Natural killer cell treated with Interleukin-12 subunit alpha and Interleukin-12 subunit beta and Interleukin-15 and Interleukin-18, amount 100 ng/mL, for 72 hours (primary cell): ENCODE measurements around the gene GNPTG. TPM values are rescaled to one million over a fixed set of nuclear protein-coding genes. Genes with fewer than 3 reads are reported as not detected.

ENCODE experiments used
- ATAC-seq, 2 donors: fragments of 150-1000 bp; cut with Tn5 transposase in 1 of 2; sonication (Bioruptor Pico), chemical (Tn5 transposase) in 1 of 2; 2 replicates each; pipeline ENCODE4 v1.10.0; 2021
- DNase-seq: peaks from one replicate; pipeline ENCODE4 v3.0.0; 2022; ENCODE audit warnings: low spot score
- H3K27ac Mint-ChIP-seq, 2 donors: 1 replicate in 1 of 2; 2 replicates in 1 of 2; pipeline ENCODE4 v1.8.0; 2022; ENCODE audit warnings: mixed read lengths in 2 of 2, mild to moderate bottlenecking in 1 of 2, moderate library complexity in 1 of 2
- H3K27me3 Mint-ChIP-seq, 2 donors: 1 replicate in 1 of 2; 2 replicates in 1 of 2; pipeline ENCODE4 v1.8.0; 2022; ENCODE audit warnings: mixed read lengths in 2 of 2
- H3K36me3 Mint-ChIP-seq: one replicate; pipeline ENCODE4 v1.8.0; 2022; ENCODE audit warnings: mixed read lengths
- H3K4me1 Mint-ChIP-seq, 2 donors: 1 replicate in 1 of 2; 2 replicates in 1 of 2; pipeline ENCODE4 v1.8.0; 2022; ENCODE audit warnings: low read depth in 2 of 2, mixed read lengths in 2 of 2, mild to moderate bottlenecking in 1 of 2
- H3K4me3 Mint-ChIP-seq: one replicate; pipeline ENCODE4 v1.8.0; 2022; ENCODE audit warnings: mixed read lengths
- H3K9me3 Mint-ChIP-seq: 2 replicates; pipeline ENCODE4 v1.8.0; 2022; ENCODE audit warnings: mixed read lengths
- total RNA-seq, 2 donors: library from RNA; stranded (reverse); gene quantifications; one replicate each; pipeline ENCODE4 v1.2.3, GENCODE V29; 2022

The GNPTG gene
- total RNA-seq, 2 donors from 2014 or later: 36.1 to 38.9 TPM

DNA sequence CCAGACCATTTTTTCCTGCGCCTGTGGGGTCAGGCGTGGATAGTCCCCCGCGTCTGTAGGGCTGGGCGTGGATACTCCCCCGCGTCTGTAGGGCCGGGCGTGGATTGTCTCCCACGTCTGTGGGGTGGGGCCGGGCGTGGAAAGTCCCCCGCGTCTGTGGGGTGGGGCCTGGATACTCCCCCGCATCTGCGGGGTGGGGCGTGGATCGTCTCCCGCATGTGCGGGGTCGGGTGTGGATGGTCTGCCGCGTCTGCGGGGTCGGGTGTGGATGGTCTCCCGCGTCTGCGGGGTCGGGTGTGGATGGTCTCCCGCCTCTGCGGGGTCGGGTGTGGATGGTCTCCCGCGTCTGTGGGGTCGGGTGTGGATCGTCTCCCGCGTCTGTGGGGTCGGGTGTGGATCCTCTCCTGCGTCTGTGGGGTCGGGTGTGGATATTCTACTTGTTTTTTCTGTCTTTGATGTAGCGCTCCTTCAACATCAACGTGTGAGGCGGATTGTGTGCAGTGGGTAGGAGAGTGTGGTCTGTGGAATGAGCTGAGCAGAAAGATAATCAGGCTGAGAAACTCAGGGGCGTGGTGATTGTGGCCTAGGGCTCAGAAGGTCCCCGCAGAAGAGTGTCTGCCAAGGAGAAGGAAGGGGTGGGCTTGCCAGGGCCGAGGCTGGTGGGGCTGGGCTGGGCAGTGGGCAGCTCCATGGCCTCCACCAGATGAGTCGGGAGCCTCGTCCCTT, 3.2 kb downstream of the GNPTG start:
- ATAC-seq (no peak), DNase-seq (no peak)
- Mint-ChIP-seq H3K9me3 (no peaks in the 10 kb centered on the region), H3K4me1 (peaks cover 29 to 34% of the 10 kb centered on the region in 2 donors), H3K36me3 (no peaks in the 10 kb centered on the region), H3K4me3 (no peak overlapping the region), H3K27ac (no peak overlapping the region), H3K27me3 (no peaks in the 10 kb centered on the region)

- Mint-ChIP-seq H3K4me3 (no peak overlapping the region), H3K9me3 (no peaks in the 10 kb centered on the region), H3K4me1 (peaks cover 23 to 29% of the 10 kb centered on the region in 2 donors), H3K36me3 (no peaks in the 10 kb centered on the region), H3K27me3 (no peaks in the 10 kb centered on the region), H3K27ac (no peak overlapping the region)
- DNase-seq (no peak), ATAC-seq (no peak)
Measured at GRCh38 chr16:1355591-1355990, 3.9 kb downstream of the GNPTG start.

DNA sequence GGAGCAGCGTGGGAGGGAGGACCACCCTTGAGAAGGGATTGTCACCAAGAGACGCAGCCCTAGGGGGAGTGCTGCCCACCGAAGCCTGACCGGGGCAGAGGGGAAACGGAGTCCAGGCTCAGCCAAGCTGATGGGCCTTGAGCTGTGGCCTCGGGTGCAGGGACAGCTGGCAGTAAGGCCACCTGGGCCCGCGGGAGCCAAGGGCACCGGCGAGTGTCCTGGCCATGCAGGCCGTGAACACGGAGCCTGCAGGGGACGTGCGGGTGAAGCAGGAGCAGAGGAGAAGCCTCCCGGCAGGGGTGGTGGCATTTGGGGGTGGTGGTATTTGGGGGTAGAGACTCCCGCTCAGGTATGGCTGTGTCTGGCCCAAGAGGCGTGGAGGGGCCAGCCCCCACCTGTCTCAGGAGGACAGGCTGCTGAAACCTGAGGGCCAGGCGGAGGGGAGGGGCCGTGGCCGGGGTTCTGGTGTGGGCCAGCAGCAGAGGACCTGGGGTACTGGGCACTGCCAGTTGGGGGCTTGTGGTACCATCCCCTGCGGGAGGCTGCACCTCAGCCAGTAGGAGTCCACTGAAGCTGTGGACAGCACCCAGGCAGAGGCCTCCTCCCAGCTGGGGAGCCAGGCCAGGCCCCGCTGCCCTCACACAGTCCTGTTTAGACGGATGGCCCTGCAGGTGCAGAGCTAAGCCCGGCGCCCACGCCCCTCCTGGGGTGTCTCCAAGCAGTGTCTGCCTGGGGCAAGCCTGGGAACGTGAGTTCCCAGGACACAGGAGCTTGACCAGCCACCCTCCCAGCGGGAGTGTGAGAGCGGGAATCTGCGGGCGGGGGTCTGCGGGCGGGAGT, 4.5 kb downstream of the GNPTG start:
- H3K4me3 Mint-ChIP-seq: no peak overlapping the region
- no peak for DNase-seq

DNA sequence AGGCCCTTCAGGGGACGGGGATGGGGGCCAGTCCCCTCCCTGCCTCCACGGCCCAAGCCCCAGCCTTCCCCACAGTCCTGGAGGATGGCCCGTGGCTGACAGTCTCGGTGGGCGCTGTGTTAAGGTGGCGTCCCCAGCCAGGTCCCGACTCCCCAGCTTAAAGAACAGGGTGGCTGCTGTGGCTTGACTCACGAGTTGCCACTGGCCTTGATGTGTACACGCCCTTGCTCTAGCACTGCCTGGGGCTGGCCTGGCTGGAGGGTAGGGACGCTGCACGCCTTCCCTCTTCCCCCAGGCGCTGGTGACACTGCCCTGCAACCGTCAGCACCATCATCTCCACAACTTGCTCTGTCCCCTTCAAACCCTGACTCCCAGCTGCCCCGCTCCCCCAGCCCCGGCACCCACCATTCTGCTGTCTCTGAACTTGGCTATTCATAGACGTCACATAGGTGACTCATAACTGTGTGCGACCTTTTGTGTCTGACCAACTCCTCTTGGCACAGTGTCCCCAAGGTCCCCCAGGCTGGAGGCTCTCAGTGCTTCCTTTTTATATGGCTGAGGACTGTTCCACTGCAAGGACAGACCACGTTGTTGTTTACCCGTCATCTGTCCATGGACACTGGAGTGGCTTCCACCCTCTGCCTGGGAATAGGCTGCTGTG, 6.3 kb downstream of the GNPTG start:
- no peak overlapping the region for H3K4me3 Mint-ChIP-seq
- H3K27me3 Mint-ChIP-seq: no peaks in the 10 kb centered on the region
- H3K9me3 Mint-ChIP-seq: no peaks in the 10 kb centered on the region
- no peaks in the 10 kb centered on the region for H3K36me3 Mint-ChIP-seq
- peaks cover 15 to 18% of the 10 kb centered on the region in 2 donors for H3K4me1 Mint-ChIP-seq
- H3K27ac Mint-ChIP-seq: no peak overlapping the region
- DNase-seq (peak; percentile 54), ATAC-seq (peak in 1 of 2 donors; percentile 7)

More for the DNA sequence above, 4.5 kb downstream of the GNPTG start:
- ATAC-seq: no peak
- Mint-ChIP-seq H3K9me3 (no peaks in the 10 kb centered on the region), H3K36me3 (no peaks in the 10 kb centered on the region), H3K4me1 (peaks cover 22 to 27% of the 10 kb centered on the region in 2 donors), H3K27me3 (no peaks in the 10 kb centered on the region), H3K27ac (no peak overlapping the region)

GRCh38 chr16:1361685-1362360, 10.1 kb downstream of the GNPTG start:
- Mint-ChIP-seq H3K4me1 (peaks cover 0 to 6% of the 10 kb centered on the region in 2 donors), H3K4me3 (no peak overlapping the region), H3K36me3 (peaks cover 4% of the 10 kb centered on the region), H3K27me3 (no peaks in the 10 kb centered on the region), H3K9me3 (no peaks in the 10 kb centered on the region), H3K27ac (no peak overlapping the region)
- no peak for DNase-seq
- ATAC-seq: no peak

- no peak overlapping the region for H3K4me3 Mint-ChIP-seq
- peaks cover 0 to 6% of the 10 kb centered on the region in 2 donors for H3K4me1 Mint-ChIP-seq
- H3K36me3 Mint-ChIP-seq: peaks cover 4% of the 10 kb centered on the region
- H3K27me3 Mint-ChIP-seq: no peaks in the 10 kb centered on the region
- DNase-seq (no peak), ATAC-seq (no peak)
- H3K27ac Mint-ChIP-seq: no peak overlapping the region
- H3K9me3 Mint-ChIP-seq: no peaks in the 10 kb centered on the region
Measured at GRCh38 chr16:1362807-1363206, 11.1 kb downstream of the GNPTG start.

GRCh38 chr16:1363501-1364041, 11.8 kb downstream of the GNPTG start:
- peak; percentile 76 for DNase-seq
- Mint-ChIP-seq H3K4me3 (no peak overlapping the region), H3K9me3 (no peaks in the 10 kb centered on the region), H3K36me3 (peaks cover 4% of the 10 kb centered on the region), H3K4me1 (peaks cover 0 to 3% of the 10 kb centered on the region in 2 donors), H3K27me3 (no peaks in the 10 kb centered on the region), H3K27ac (no peak overlapping the region)
- ATAC-seq: peak; percentile 77 to 83

GRCh38 chr16:1364510-1364909, 12.8 kb downstream of the GNPTG start:
- H3K9me3 Mint-ChIP-seq: no peaks in the 10 kb centered on the region
- H3K36me3 Mint-ChIP-seq: peaks cover 4% of the 10 kb centered on the region
- peaks cover 0 to 3% of the 10 kb centered on the region in 2 donors for H3K4me1 Mint-ChIP-seq
- H3K27ac Mint-ChIP-seq: no peak overlapping the region
- no peak overlapping the region for H3K4me3 Mint-ChIP-seq
- no peak for DNase-seq
- ATAC-seq: no peak
- no peaks in the 10 kb centered on the region for H3K27me3 Mint-ChIP-seq

DNA sequence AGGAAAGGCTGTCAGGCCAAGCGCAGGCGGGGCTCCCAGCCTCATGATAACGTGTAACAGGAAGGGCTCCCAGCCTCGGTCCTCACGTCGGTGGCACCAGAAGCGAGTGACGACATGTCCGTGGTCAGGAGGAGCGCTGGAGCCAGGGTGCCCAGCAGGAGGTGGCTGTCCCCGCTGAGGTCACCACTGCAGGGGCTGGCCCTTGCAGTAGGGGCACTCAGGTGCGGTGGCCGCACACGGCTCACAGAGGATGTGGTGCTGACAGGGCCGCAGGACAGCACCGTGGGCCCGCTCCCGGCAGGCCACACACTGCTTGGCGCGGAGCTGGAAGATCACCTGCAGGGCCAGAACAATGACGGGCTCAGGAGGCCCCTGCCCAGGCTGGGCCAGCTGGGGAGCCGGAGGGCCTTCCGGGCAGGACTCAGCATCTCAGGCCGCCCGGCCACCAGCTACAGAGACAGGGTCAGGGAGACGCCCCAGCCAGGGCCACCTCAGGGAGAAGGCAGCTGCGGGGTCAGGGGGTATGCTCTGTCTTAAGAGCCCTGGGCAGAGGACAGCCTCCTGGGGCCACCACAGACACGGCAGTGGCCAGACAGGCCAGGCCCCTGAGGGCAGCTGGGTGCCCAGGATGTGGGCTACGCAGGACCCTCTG, 14.5 kb downstream of the GNPTG start:
- Mint-ChIP-seq H3K9me3 (no peaks in the 10 kb centered on the region), H3K27me3 (no peaks in the 10 kb centered on the region), H3K4me3 (no peak overlapping the region), H3K4me1 (peaks cover 0 to 3% of the 10 kb centered on the region in 2 donors), H3K27ac (no peak overlapping the region), H3K36me3 (peaks cover 4% of the 10 kb centered on the region)
- ATAC-seq (no peak), DNase-seq (no peak)

DNA sequence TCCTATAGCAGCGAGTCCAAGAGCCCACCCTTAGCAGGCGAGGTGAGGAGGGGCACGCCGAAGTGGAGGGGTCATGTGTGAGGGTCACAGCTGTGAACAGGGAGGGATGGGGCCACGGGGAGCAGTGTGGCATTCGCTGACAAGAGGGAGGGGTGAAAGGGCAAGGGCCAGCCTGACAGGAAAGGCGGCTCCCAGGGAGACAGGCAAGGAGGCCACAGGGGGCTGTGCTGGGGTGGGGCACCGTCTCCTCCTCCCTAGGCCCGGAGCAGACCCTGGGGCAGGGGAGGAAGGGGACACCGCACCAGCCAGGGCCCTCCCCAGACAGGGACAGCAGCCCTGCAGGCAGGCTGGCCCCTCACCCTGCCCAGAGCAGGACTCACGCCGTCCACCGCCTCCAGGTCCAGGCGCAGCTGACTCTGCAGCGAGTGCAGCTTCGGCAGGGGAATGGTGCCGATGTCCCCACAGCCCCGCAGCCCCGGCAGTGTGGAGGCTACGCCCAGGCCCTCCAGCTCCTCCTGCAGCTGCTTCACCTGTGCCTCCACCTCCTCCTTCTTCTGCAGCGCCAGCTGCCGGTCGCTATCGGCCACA, 15.1 kb downstream of the GNPTG start:
- H3K9me3 Mint-ChIP-seq: no peaks in the 10 kb centered on the region
- peaks cover 4% of the 10 kb centered on the region for H3K36me3 Mint-ChIP-seq
- H3K4me1 Mint-ChIP-seq: peaks cover 0 to 3% of the 10 kb centered on the region in 2 donors
- no peaks in the 10 kb centered on the region for H3K27me3 Mint-ChIP-seq
- ATAC-seq (peak in 1 of 2 donors; percentile 29), DNase-seq (no peak)
- H3K4me3 Mint-ChIP-seq: no peak overlapping the region
- H3K27ac Mint-ChIP-seq: no peak overlapping the region

DNA sequence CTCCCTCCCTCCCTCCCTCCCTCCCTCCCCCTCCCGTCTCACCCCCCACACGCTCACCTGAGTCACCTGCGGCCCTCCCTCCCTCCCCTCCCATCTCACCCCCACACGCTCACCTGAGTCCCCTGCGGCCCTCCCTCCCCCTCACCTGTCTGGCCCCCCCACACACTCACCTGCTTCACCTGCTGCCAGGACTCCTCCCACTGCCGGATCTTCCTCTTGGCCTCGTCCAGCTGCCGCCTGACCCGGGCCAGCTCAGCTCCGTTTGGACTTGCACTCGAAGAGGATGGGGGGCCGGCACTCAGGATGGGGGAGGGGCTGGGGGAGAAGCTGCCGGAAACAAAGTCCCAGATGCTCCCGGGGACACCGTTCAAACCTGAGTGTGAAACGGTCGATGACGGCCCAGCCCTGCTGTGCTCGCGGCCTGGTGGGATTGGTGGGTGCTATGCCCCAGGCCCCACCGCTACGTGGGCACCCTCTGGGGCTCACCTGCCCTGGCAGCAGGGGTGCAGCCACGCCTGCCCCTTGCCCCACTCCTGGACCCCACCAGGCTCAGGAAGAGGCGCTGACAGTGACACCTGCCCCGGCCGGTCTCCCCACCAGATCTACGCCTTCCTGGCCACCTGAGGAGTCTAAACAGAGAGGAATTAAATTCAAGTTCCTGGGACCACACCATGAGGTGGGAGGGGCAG, 15.9 kb downstream of the GNPTG start:
- H3K4me1 Mint-ChIP-seq: peaks cover 0 to 3% of the 10 kb centered on the region in 2 donors
- no peak for ATAC-seq
- peaks cover 4% of the 10 kb centered on the region for H3K36me3 Mint-ChIP-seq
- H3K9me3 Mint-ChIP-seq: no peaks in the 10 kb centered on the region
- no peaks in the 10 kb centered on the region for H3K27me3 Mint-ChIP-seq
- no peak overlapping the region for H3K27ac Mint-ChIP-seq
- no peak overlapping the region for H3K4me3 Mint-ChIP-seq
- no peak for DNase-seq
